Fibroblast of the conjunctiva (primary cell): Measurements from ENCODE around the gene NR5A1.

Experiments
- DNase-seq: peaks from one replicate; pipeline ENCODE4 v3.0.0-alpha.2; 2010; ENCODE audit warnings: low read depth

The NR5A1 gene

DNA sequence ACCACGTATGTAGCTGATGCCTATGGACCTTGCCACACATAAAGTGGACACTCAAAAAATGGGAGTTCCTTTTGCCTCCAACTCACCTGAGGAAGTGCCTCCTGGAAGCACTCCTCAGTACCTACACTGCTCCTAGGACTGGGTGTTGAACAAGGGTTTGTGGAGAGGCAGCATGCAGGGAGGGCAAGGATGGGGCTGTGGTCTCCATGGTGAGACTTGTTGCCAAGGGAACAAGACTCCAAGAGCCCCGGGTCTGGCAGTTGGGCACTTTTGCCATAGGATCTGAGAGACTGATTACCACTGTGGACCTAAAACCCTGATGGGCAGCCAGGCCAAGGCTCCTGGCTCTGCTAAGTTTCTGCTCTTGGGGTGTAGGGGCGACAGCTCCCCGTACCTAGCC is 6.9 kb upstream of the NR5A1 start:
- DNase-seq = no peak

DNA sequence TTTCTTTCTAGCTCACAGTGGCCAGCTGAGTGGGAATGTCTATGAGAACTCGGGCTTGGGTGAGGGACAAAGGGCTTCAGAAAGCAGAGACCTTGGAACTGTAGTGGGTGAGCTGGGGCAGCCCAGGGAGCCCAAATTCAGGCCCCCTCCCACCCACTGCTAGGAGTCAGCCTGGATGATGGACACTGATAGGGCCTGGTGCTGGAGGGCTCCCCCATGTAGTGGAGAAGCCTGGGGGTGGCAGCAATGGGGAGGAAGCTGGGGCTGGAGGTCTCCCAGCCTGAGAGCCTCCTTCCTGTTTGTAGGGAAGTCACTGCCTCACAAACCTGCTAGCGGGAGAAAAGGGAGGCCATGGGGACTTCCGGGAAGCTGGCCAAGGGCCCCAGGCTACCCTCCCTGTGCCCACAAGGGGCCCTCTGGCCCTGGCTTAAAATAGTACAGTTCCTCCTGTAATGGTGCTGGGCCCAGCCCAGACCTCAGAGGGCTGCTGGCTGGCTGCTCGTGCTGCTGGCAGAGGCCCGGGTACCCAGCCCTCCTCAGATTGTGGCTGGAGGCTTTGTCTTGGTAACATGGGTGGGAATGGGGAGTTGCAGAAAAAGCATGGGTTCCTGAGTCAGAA is 6.3 kb upstream of the NR5A1 start:
- DNase-seq = no peak

DNA sequence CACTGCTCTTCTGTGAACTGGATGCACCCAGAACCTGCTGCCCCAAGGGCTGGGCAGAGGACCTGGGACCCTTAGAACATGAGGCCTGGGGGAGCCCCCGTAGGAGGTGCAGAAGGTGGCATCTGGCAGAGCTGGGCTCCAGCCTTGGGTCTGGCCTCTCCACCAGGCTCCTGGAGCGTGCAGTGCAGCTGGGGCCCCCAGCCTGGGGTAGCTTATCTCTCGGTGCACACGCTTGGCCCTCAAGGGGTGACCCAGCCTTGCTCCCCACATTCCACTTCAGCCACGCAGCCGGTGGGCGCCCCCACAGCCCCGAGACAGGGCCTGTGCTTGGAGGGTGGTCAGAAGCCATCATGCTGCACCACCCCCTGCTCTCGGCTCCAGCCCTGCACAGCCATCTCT is 5.6 kb upstream of the NR5A1 start:
- no peak for DNase-seq

DNA sequence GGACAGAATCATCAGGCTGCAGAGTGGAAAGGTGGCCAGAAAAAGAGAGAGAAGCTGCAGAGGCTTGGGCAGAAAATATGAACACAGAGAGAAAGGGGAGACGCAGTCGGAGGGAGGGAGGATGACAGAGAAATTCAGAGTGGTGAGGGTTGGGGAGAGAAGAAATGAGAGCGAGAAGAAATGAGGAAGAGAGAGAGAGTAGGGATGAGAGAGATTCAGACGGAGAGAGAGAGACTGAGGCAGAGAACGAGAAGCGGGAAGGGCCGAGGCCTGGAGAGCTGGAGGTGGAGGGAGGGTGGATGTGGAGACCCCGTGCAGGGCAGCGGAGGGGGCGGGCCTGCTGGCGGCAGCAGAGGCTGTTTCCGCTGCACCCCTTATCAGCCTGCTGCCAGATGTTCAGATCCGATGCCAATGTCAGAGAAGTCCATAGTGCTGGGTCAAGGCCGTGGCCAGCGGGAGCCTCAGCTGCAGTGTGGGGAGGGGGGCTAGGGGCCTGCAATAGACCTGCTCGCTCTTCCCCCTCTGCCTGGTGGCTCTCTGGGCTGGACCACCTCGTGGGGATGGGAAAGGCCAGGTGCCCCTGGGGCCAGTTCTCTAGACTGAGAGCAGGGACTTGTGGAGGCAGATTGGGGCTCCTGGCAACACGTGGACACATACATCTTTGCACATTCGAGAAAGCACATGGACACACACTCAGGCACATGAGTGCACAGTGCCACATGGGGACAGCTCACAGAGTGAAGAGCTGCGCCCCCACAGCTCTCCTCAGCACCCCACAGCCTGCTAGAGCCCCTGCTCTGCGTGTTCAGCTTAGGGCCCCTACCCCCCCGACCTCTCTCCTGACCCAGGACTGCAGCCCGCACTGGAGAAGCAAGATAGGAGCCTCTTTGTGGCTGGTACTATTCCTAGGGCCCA is 4.9 kb upstream of the NR5A1 start:
- no peak for DNase-seq

DNA sequence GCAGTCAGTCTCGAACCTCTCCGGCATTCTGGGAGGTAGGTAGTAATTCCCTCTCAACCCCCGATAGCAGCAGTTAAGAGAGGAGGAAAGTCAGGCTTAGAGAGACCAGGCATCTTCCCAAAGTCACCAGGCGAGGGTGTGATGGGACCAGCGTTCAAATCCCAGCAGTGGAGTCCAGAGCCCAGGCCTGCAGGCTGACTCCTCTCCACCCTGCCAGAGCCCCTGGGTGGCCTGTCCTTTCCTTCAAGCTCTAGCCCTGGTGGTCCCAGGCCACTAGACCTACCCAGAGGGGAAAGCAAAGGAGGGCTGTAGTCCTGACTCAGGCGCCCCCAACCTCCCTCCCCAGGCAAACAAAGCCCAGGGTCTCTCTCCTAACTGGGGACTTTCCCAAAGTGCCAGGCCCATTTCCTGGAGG is 4.2 kb upstream of the NR5A1 start:
- no peak for DNase-seq

DNA sequence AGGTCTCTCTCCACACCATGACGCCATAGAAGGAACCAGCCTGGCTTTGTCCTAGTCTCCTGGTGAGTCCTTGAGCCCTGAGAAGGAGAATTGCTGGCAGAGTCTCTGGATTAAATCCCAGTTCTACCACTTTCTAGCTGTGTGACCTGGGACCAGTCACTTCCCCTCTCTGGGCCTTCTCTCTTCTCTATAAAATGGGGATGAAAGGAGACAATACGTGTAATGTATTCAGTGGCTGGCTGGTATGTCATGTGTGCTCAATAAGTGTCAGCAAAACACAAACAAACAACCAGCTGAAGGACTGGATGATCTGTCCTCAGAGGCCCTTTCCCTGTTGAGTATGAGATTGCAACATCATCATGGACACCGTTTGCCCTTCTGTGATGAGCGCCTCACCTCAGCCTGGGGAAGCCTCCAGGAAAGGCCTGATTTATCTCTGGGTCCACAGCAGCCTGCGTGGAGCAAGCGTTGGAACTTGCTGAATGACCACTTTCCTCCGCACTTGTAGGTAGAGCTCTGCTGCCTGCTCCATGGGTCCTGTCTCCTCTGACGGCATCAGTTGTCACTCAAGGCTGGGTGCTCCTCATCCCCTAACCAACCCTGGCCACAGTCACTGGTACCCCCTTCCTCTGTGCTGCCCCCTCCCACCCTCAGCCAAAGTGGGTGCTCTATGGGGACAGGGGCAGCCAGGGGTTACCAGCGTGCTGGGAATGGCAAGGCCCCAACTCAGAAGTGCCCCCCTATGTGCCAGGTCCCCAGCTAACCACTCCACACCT is 3.6 kb upstream of the NR5A1 start:
- DNase-seq = peak; percentile 2

DNA sequence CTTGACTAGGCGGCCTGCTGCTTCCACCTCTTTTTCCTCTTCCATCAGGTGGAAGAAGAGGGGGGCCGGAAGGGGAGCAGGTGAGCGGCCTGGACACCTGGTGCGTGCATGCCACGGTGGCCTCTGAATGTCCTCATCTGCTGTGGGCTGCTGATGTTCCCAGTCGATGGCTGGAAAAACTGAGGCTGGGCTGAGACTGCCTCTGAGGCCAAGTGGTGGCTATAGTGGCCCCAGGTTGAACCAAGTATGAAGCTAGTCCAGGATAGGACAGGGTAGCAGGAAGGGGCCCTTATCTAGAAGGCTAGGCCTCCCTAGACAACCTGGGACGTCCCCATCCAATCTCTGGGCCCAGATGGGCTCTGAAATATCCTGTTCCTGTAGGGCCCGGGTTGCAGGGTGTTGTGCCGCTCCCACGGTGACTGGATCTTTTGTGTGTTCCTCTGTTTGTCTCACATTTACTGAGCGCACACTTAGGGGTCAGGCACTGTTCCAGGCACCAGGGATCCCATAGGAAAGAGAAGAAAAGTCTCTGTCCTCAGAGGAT is 753 bp upstream of the NR5A1 start:
- DNase-seq = no peak

DNA sequence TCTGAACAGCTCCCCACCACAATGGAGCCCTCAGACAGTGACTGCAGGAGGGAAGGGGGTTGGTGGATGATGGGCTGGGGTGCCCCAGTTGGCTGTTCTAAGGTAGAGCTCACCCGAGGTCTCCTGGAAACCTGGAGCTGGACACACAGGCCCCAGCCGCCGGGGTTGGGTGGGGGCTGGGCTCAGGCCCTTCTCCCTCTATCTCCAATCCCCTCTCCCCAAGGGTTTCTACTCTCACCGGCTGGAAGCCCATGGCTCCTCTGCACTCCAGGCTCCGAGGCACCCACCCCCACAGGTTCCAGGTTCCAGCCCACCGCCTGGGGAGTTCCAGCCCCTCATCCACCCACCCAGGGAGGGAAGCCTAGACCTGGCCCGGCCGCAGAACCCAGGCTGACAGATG is 766 bp downstream of the NR5A1 start:
- DNase-seq = no peak

DNA sequence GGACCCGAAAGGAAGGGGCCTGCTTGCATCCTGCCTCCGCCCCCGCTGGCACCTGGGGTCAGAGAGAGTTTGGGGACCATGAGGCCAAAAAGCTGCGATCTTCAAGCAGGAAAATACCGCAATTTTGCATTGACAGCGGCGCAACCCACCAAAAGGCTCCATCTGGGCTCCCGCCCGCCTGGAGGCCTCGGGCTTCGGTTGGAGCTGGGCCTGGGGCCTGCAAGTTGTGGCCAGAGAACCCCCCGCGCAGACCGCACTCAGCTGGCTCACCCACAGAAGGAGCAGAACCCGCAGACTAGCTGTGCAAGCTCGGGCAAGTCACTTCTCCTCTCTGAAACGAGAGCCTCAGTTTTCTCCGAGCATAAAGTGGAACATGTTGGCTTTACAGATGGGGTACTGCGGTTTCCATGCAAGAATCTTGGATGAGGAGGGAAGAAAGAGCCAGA is 1.3 kb downstream of the NR5A1 start:
- DNase-seq = no peak

DNA sequence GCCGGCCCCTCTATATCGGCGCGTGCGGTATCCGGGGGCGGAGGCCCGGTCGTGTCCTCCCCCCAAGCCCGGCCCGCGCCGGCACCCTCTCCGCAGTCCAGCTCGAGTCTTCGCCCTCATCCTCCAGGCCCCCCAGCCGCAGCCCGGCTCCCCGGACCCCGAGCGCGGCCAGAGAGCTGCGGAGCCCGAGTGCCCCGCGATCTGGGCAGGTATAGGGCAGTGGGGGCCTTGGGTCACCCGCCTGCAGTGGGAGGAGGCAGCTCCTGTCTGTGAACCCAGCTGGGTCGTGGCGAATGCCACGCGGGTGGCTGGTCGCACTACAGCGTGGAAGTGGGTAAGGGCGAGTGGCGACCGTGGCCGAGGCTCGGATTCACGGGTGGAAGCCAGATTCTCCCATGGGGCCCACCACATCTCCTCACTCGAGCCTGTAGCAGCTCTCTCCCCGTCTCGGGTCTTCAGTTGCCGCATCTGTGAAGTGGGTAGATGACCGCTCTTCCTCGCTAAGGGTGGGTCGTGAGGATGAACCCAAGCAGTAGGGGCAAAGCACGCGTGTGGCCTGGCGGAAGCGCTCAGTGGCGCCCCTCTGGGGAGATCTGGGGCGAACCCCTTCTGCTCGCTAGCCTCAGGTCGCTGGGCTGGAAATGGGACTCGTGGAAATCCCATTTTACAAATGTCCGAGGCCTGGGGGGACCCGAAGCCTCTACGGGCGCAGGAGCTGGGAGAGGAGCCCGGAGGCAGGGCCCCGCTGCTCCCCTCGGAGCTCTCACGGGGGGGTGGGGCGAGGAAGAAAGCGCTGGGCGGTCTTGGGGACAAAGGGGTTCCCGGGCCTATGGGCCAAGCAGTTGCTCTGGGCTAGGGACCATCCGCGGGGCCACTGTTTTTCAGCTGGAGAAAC is 1.9 kb downstream of the NR5A1 start:
- DNase-seq = no peak

DNA sequence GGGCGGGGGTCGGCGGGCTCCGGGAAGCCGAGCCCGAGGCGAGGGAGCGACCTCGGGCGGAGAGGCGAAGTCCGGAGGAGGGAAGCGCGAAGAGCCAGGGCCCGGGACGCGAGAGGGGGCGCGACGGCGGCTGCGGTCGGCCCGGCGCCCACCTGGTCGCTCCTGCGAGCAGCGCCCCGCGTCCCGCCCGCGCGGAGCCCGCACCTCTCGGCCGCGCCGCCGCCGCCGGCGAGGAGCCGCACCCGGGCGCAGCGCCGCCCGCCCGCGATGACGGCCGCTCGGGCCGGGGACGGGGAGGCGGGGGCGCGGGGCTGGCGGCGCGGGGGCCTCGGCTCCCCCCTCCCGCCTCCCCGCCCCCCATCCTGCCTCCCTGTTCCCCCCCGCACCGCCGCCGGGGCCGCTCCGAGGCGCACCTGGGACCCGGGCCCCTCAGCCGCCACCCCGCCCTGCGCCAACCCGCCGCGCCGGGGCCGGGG is 2.6 kb downstream of the NR5A1 start:
- DNase-seq = no peak

DNA sequence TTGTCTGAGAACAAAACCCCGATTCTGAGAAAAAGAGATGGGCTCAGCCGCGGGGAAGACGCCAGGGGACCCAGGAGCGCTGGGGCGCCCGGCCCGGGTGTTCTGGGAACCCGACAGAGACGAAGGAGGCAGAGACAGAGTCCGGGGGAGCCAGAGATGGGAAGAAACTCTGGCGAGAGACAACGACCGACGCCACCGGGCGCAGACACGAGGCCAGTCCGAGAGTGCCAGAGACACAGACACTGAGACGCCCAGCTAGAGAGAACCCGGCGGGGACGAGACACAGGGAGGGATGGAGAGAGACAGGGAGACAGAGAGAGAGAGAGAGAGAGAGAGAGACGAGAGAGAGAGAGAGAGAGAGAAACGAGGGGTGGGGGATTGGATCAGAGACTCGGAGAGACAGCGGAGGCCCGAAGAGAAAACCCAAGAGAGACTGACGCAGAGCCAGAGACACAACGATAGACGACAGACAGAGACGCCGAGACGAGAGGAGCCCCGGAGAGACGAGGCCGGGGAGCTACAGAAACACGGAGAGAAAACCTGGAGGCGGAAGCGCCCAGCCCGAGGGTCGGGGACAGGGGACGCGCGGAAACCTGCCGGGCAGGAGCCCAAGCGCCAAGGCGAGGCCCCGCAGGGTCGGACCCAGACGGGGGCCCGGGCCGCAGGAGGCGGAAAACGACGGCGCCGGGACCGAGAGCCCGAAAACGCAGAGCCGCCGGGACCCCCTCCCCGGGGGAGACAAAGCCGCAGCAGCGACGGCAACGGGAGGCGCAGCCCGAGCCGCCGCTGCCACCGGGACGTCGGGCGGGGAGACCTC is 3.3 kb downstream of the NR5A1 start:
- DNase-seq = no peak

DNA sequence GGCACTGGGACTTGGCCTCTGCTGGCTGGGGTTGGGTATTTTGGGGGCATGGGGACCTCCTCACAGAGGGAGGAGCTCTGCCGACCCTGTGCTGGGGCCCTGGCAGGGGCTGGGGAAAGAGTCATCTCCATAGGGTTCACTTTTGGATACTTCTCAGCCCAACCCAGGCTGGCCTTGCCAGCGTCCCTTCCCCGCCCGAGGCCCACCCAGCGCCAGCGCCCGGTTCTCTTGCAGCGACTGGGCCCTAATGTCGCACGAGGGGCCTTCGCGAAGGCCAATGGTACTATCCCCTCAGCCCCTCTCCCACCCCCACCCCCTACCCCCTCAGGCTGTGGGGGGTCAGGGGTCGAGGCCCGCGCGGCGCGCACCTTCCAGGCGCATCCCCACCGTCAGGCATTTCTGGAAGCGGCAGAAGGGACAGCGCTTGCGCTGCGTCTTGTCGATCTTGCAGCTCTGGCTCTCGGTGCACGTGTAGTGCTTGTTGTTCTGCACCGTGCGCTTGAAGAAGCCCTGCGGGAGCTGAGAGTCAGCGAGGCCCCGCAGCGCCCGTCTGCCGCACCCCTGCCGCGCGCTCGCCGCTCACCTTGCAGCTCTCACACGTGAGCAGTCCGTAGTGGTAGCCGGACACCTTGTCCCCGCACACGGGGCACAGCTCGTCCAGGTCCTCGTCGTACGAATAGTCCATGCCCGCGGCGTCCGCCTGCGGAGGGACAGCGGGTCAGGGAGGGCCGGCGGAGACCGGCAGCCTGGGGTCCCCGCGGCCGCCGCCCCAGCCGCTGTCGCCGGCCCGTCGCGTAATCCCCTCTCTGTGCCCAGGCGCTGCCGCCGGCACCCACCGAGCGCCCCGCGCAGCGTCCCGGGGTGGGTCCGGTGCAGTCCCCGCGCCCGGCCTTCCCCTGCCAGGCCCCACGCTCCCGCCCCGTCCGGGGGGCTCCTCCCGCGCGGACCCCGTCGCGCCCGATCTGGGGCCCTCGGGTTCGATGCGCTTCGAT is 4.2 kb downstream of the NR5A1 start:
- DNase-seq = no peak

DNA sequence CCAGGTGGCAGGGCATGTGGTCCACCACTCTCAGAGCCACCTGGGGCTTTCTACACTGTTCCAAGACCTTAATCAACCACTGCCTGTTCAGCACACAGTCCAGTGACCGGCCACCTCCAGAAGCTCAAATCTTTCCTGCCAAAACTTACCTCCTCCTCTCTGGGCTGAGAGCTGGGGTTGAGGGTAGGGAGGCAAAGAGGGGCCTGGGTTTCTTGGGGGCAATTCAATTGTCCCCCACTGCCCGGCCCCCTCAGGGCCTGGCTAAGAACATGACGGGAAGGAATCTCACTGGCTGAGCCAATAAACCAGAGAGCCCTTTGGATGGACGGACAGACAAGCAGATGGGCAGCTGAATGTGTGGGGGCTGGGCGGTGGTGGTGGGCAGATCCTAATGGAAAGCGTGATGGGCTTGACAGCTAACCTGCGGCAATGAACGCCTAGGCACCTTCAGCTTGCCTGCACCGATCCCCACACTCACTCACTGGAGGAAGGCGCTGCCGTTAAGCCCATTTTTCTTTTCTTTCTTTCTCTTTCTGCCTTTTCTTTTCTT is 5.4 kb downstream of the NR5A1 start:
- no peak for DNase-seq

DNA sequence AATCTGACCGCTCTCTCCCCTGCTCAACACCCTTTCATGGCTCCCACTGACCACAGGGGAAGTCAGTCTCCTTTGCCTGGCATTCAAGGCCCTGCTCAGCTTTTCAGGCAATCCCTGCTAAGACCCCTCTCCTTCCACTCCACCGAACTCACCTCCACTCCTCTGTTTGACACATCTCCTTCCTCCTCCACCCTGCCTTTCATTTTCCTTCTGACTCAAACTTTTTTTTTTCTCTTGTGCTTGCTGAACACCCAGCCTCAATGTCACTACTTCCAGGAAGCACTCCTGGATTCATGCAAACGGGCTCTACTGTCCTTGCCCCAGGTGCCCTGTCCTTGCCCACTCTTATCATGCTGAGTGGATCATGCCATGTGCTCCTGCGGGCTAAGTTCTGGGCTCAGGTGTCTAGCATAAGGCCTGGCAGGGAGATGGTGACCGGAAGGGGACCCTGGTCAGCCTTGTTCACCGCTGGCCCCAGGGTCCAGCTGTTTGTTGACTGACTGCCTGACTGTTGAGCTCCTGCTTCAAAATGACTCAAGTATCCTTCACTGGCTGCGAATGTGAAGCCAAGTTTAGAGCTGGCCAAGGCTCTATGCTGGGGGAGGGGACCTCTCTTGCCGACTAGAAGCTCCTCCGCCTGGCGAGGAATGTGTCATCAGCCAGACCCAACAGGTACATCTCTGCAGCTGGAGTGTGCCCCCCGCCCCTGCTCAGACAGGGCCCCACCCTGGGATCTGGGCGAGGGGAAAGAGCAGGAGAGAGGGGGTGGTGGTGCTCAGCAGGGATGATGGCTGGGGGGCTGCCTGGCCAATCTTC is 6.2 kb downstream of the NR5A1 start:
- DNase-seq = no peak

DNA sequence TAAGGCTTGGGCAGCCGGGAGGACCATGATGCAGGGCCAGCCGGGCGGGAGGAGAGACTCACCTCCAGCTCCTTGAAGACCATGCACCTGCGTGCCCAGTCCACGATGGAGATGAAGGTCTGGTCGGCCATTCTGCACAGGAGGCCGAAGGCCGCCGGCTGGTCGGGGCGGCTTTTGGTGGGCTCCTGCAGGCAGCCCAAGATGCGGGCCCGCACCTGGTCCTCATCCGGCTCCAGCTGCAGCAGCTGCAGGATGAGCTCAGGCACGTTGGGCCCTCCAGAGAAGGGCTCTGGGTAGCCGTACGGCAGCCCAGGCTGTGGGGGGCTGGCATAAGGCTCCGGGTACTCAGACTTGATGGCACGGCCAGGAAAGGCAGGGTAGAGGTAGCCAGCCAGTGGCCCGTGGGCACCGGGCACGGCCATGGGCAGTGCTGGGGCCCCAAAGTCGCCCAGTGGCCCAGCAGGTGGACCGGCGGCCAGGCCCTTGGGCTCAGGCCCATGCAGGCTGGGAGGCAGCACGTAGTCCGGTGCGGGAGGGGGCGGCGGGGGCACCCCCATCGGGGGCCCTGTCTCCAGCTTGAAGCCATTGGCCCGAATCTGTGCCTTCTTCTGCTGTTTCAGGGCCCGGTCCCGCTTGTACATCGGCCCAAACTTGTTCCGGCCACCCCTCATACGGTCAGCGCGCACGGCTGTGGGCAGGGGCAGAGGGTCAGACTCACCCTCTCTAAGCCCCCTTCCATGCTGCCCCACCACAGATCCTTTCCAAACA is 7.0 kb downstream of the NR5A1 start:
- no peak for DNase-seq

DNA sequence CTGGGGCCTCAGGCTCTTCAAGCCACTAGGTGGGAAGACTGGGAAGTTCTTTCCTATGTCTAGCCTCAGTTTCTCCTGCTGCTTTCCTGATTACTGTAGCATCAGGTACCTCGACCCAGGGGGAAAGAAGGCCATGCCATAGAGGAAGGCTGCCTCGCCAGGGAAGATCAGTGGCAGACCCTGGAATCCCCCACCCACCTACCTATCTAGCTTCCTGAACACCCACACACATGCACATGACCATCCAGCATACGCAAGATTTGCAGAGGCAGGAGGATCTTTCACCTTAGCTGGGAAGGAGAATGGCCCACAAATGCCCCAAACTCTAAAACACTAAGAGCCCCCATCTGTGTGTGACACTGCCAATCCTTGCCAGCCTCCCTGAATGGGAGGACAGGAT is 8.0 kb downstream of the NR5A1 start:
- no peak for DNase-seq
